Heart left ventricle (tissue), 16 donors: Measurements from ENCODE around the gene PPRC1. TPM values are rescaled to one million over a fixed set of nuclear protein-coding genes. Genes with fewer than 3 reads are reported as not detected.

ENCODE experiments used
- ATAC-seq, 4 donors: fragments of 200-7000 bp; cut with Tn5 transposase; one replicate each; pipeline ENCODE4 v1.9.1; 2020 to 2022; ENCODE audit warnings: moderate library complexity in 4 of 4, mild to moderate bottlenecking in 3 of 4, moderate number of reproducible peaks in 1 of 4
- DNase-seq, 5 donors: peaks; one replicate each; pipeline ENCODE4 v3.0.0-alpha.2; 2020
- H3K27ac ChIP-seq, 12 donors: fragments of 200-600 bp; sonication (generic) in 4 of 12; one replicate each; pipeline versions ENCODE4 v1.5.0 to v1.8.0; 2016 to 2022; ENCODE audit warnings: mild to moderate bottlenecking in 2 of 12
- H3K27me3 ChIP-seq, 9 donors: fragments of 200-600 bp; sonication (generic) in 2 of 9; one replicate each; pipeline versions ENCODE4 v1.5.1 to v1.8.0; 2016 to 2022; ENCODE audit warnings: mild to moderate bottlenecking in 3 of 9
- H3K36me3 ChIP-seq, 9 donors: fragments of 200-600 bp; sonication (generic) in 2 of 9; one replicate each; pipeline versions ENCODE4 v1.5.0 to v1.8.0; 2018 to 2022; ENCODE audit warnings: mild to moderate bottlenecking in 2 of 9
- H3K4me1 ChIP-seq, 12 donors: fragments of 200-600 bp; sonication (generic) in 4 of 12; one replicate each; pipeline versions ENCODE4 v1.5.0 to v1.8.0; 2016 to 2022; ENCODE audit warnings: mild to moderate bottlenecking in 3 of 12
- H3K4me3 ChIP-seq, 12 donors: fragments of 200-600 bp; sonication (generic) in 4 of 12; one replicate each; pipeline versions ENCODE4 v1.5.0 to v1.8.0; 2017 to 2022; ENCODE audit warnings: mild to moderate bottlenecking in 9 of 12, moderate library complexity in 4 of 12
- H3K9me3 ChIP-seq, 12 donors: fragments of 200-600 bp; sonication (generic) in 4 of 12; one replicate each; pipeline versions ENCODE4 v1.5.0 to v1.8.0; 2016 to 2022; ENCODE audit warnings: mild to moderate bottlenecking in 1 of 12
- CTCF ChIP-seq, 12 donors: fragments of 200-600 bp; sonication (generic) in 4 of 12; IDR thresholded peaks; one replicate each; pipeline versions ENCODE4 v1.5.0 to v1.8.0; 2018 to 2022; ENCODE audit warnings: antibody characterized with exemption in 12 of 12, mild to moderate bottlenecking in 5 of 12
- POLR2A ChIP-seq, 2 donors: fragments of 450-650 bp; IDR thresholded peaks; one replicate each; pipeline ENCODE4 v1.6.1; 2017; ENCODE audit warnings: antibody characterized with exemption in 2 of 2, mild to moderate bottlenecking in 2 of 2, moderate library complexity in 2 of 2
- WGBS, 4 donors: extraction: QIAGEN DNeasy Blood & Tissue Kit in 2 of 4; methylation state at CpG; one replicate each; pipeline versions ENCODE4 v1.1.5 to v1.1.7; 2013 to 2018; 5-methylcytosine and 5-hydroxymethylcytosine counted together
- intact Hi-C, 10 donors: fragments of 100-400 bp; cut with DNase I; formaldehyde crosslinking; loops; one replicate each; pipeline versions ENCODE4 v1.11.1 to v1.14.2; 2022
- polyA plus RNA-seq, 2 donors: library from polyadenylated mRNA; stranded (reverse); fragments of 200-250 nt; gene quantifications; one replicate each; pipeline ENCODE4 v1.2.3, GENCODE V29; 2013
- total RNA-seq, 9 donors: library from RNA; depleted of rRNA in 2 of 9; stranded (reverse); fragments of >200 nt in 2 of 9; fragmentation: NEBNext Ultra II Directional in 3 of 9; extraction: Animal tissue kit (Norgen Biotek cat#: 25700) in 3 of 9; gene quantifications; one replicate each; pipeline versions ENCODE4 v1.1.0 to v1.2.4, GENCODE V29; 2016 to 2023
- donor health status: ischemic (EF 13 %, LVEDD 7.1; RV severe dilation, severe dysfunction).
- donor health status: healthy with polysubstance abuse.
- donor health status: DM: no; HTN: yes; CAD: no.
- donor health status: DM: no; HTN: no; CAD: no.
- donor health status: ischemic (EF 25% LVEDD 6.9; RV normal size, moderate dysfunction).
- donor health status: ischemic (EF 25% LVEDD 5.7; RV mildly dilated, moderate dysfunction).
- donor health status: healthy.
- donor health status: DM: yes; HTN: yes; CAD: no.
- donor health status: ischemic (EF 35%, LVEDD 5.7; RV mildly dilated, moderate dysfunction).
- donor health status: nonischemic (EF 11% LVEDD 7.7; RV severe dilation, severe dysfunction).
- donor health status: DM: yes; HTN: yes; CAD: no.
- donor health status: PGD.
- donor health status: ischemic (EF 29% LVEDD 5.4; RV normal size, mild dysfunction).
- donor health status: nonischemic (EF 23%, LVEDD 6.1; RV moderate dilation, normal function).

Gene PPRC1
- total and polyA plus RNA-seq, 11 donors = 10.0 to 21.5 (median 14.9) TPM

GRCh38 chr10:102102421-102102820, 30.4 kb upstream of the PPRC1 start:
- Histone ChIP-seq H3K36me3 (peaks cover 0 to 32% (median 16%) of the 10 kb centered on the region in 9 donors), H3K4me1 (no peaks in the 10 kb centered on the region), H3K27ac (no peak overlapping the region), H3K4me3 (no peak overlapping the region), H3K27me3 (no peaks in the 10 kb centered on the region), H3K9me3 (no peaks in the 10 kb centered on the region)
- no peak for ATAC-seq
- no peak for DNase-seq
- no peak for TF ChIP-seq POLR2A (IDR thresholded peaks at IDR 0.05)
- no peak for TF ChIP-seq CTCF (IDR thresholded peaks at IDR 0.05)
- intact Hi-C loops = no loop called here
- WGBS, 4 donors = 83 to 89% (median 86%) methylated on average over 1 of the region's 1 CpG

DNA sequence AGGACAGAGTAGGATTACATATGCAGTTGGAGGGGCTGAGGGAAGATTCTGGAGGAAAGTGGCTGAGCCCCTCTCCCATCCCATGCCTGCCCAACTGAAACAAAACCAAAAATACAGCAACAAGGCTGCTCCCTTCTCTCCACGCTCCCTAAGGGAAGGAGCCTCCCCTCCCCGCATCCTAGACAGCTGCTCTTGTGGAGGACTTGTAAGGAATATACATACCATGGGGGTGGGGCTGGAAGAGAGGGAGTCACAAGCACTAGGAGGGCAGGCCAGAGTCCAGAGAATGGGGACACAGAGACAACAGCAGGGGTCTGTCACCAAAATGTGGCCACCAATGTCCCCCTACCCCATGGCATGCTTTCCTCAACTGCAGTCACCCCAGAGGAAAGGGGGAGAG, 25.8 kb upstream of the PPRC1 start:
- H3K9me3 ChIP-seq = no peaks in the 10 kb centered on the region
- peaks cover 3 to 67% (median 57%) of the 10 kb centered on the region in 9 donors for H3K36me3 ChIP-seq
- no peak for TF ChIP-seq POLR2A (IDR thresholded peaks at IDR 0.05)
- TF ChIP-seq CTCF (IDR thresholded peaks at IDR 0.05) = no peak
- peaks cover 0 to 2% (median 0%) of the 10 kb centered on the region in 12 donors for H3K4me1 ChIP-seq
- ATAC-seq (no peak), DNase-seq (no peak)
- no peak overlapping the region for H3K27ac ChIP-seq
- H3K4me3 ChIP-seq = no peak overlapping the region
- intact Hi-C loops = no loop called here
- WGBS, 4 donors = 76 to 94% (median 82%) methylated on average over 2 of the region's 2 CpGs
- no peaks in the 10 kb centered on the region for H3K27me3 ChIP-seq

DNA sequence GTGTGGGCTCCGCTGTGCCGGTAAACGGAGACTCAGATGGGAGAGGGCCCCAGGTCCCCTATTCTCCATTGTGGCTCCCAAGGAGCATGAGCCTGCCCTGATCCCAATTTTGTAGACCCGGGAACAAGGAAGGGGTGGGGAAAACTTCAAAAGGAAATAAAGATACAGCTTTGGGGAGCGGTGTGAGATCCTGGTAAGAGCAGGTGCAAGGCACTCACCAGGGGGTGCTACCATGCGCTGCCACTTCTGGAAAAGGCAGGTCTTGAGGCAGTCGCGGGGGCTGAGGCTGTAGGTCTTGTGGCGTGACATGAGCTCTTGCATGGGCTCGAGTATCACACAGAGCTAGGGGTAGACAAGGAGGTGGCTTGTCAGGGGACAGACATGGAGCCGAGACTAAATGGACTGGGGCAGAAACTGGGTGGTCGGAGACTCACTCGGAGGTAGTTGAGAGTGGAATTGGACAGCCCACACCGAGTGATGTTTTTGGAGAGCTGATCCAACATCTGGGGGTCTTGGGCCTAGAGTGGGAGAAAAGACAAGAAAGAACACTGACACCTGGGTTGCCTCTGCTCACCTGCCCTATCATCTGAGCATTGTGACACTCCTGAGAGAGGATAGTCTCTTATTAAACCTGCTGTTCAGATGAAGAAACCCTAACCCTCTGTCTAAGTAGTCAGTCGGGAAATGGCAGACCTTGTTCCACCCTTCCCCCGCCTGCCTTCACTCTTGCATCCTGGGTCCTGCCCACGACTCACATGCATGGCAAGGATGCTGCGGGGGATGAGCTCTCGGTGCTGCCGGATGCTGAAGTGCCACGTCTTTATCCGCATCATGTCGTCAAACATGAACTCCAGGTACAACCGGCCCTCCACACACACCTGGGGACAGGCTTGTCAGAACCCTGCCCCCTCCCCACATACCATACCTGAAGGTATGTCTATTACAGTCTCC, 23.4 kb upstream of the PPRC1 start:
- H3K27ac ChIP-seq = no peak overlapping the region
- TF ChIP-seq CTCF (IDR thresholded peaks at IDR 0.05) (no peak), POLR2A (IDR thresholded peaks at IDR 0.05) (no peak)
- H3K36me3 ChIP-seq = peaks cover 3 to 63% (median 55%) of the 10 kb centered on the region in 9 donors
- no peaks in the 10 kb centered on the region for H3K27me3 ChIP-seq
- DNase-seq = no peak
- intact Hi-C loops = loop anchor here in 1 of 10 donors (5.0 kb wide), 1 partner anchor 37 kb away; no protein-coding TSS in a partner anchor
- H3K4me1 ChIP-seq = peaks cover 0 to 25% (median 21%) of the 10 kb centered on the region in 12 donors
- 87 to 89% (median 88%) methylated on average over 24 of the region's 24 CpGs for WGBS, 4 donors
- no peak for ATAC-seq
- no peaks in the 10 kb centered on the region for H3K9me3 ChIP-seq
- no peak overlapping the region for H3K4me3 ChIP-seq

DNA sequence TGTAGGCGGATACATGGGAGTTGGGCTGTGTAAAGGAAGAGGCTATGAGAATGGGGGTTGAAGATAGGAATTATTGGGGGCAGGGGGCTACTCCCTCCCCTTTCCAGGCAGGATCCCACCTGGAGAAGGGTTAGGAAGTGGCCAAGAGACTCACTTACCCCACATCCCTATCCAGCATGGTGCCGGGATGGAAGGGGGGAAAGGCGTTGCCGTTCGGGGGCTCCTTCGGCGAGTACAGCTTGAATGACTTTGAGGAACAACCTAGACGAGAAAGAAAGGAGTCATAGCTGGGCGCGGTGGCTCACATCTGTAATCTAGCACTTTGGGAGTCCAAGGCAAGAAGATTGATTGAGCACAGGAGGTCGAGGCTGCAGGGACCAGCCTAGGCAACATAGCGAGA, 21.6 kb upstream of the PPRC1 start:
- Histone ChIP-seq H3K4me3 (no peak overlapping the region), H3K27ac (no peak overlapping the region), H3K36me3 (peaks cover 3 to 57% (median 55%) of the 10 kb centered on the region in 9 donors), H3K9me3 (no peaks in the 10 kb centered on the region), H3K4me1 (peaks cover 0 to 40% (median 34%) of the 10 kb centered on the region in 12 donors), H3K27me3 (no peaks in the 10 kb centered on the region)
- 91 to 94% (median 93%) methylated on average over 11 to 12 of the region's 12 CpGs for WGBS, 4 donors
- ATAC-seq (no peak), DNase-seq (no peak)
- intact Hi-C loops = loop anchor here in 1 of 10 donors (5.0 kb wide), 1 partner anchor 39 kb away; no protein-coding TSS in a partner anchor
- TF ChIP-seq POLR2A (IDR thresholded peaks at IDR 0.05) = no peak
- no peak for TF ChIP-seq CTCF (IDR thresholded peaks at IDR 0.05)
